Measurements from ENCODE around the gene EPHA6.
"Not testable (repeated sequence)": the region's sequence is repeated elsewhere in the genome, so short reads cannot be mapped to it uniquely, and the experiment has no call there.

Gene EPHA6

GRCh38 chr3:96977671-96978070 is 163.3 kb downstream of the EPHA6 start:
- no peak for DNase-seq (ENCODE audit: low read depth, low spot score)
- H3K4me3 ChIP-seq (ENCODE audit: low read length) = no peak overlapping the region
- no peaks in the 10 kb centered on the region for H3K4me1 ChIP-seq (ENCODE audit: control insufficient read depth, insufficient read depth, low read length)
- no peaks in the 10 kb centered on the region for H3K27me3 ChIP-seq (ENCODE audit: control insufficient read depth, insufficient read depth, low read length)
- no peaks in the 10 kb centered on the region for H3K9me3 ChIP-seq (ENCODE audit: control insufficient read depth, insufficient read depth, low read length)
- H3K36me3 ChIP-seq (ENCODE audit: control insufficient read depth, insufficient read depth, low read length) = no peaks in the 10 kb centered on the region
- H3K27ac ChIP-seq (ENCODE audit: low read length) = no peak overlapping the region

GRCh38 chr3:96983716-96984115 is 169.3 kb downstream of the EPHA6 start:
- H3K4me1 ChIP-seq (ENCODE audit: control insufficient read depth, insufficient read depth, low read length); H3K36me3 ChIP-seq (ENCODE audit: control insufficient read depth, insufficient read depth, low read length); H3K9me3 ChIP-seq (ENCODE audit: control insufficient read depth, insufficient read depth, low read length); DNase-seq (ENCODE audit: low read depth, low spot score); H3K27ac ChIP-seq (ENCODE audit: low read length); H3K4me3 ChIP-seq (ENCODE audit: low read length); H3K27me3 ChIP-seq (ENCODE audit: control insufficient read depth, insufficient read depth, low read length): not testable (repeated sequence)
- WGBS (ENCODE audit: insufficient coverage, insufficient read length) = no CpG with 5 or more reads among the region's 7 CpGs

GRCh38 chr3:96986241-96986640 is 171.8 kb downstream of the EPHA6 start:
- Histone ChIP-seq H3K4me3 (ENCODE audit: low read length) (no peak overlapping the region), H3K27me3 (ENCODE audit: control insufficient read depth, insufficient read depth, low read length) (no peaks in the 10 kb centered on the region), H3K36me3 (ENCODE audit: control insufficient read depth, insufficient read depth, low read length) (no peaks in the 10 kb centered on the region), H3K27ac (ENCODE audit: low read length) (no peak overlapping the region), H3K4me1 (ENCODE audit: control insufficient read depth, insufficient read depth, low read length) (no peaks in the 10 kb centered on the region), H3K9me3 (ENCODE audit: control insufficient read depth, insufficient read depth, low read length) (no peaks in the 10 kb centered on the region)
- no peak for DNase-seq (ENCODE audit: low read depth, low spot score)
- WGBS (ENCODE audit: insufficient coverage, insufficient read length) = no CpG with 5 or more reads among the region's 1 CpG

- H3K9me3 ChIP-seq (ENCODE audit: control insufficient read depth, insufficient read depth, low read length) = no peaks in the 10 kb centered on the region
Observed at GRCh38 chr3:96991231-96991630, 176.8 kb downstream of the EPHA6 start.

GRCh38 chr3:96991800-96992365 is 177.5 kb downstream of the EPHA6 start:
- WGBS (ENCODE audit: insufficient coverage, insufficient read length) = no CpG with 5 or more reads among the region's 4 CpGs
- Histone ChIP-seq H3K9me3 (ENCODE audit: control insufficient read depth, insufficient read depth, low read length) (no peaks in the 10 kb centered on the region), H3K36me3 (ENCODE audit: control insufficient read depth, insufficient read depth, low read length) (no peaks in the 10 kb centered on the region), H3K4me1 (ENCODE audit: control insufficient read depth, insufficient read depth, low read length) (no peaks in the 10 kb centered on the region), H3K27ac (ENCODE audit: low read length) (no peak overlapping the region), H3K4me3 (ENCODE audit: low read length) (no peak overlapping the region), H3K27me3 (ENCODE audit: control insufficient read depth, insufficient read depth, low read length) (no peaks in the 10 kb centered on the region)
- DNase-seq (ENCODE audit: low read depth, low spot score) = no peak

More at GRCh38 chr3:96991231-96991630, 176.8 kb downstream of the EPHA6 start:
- H3K27ac ChIP-seq (ENCODE audit: low read length) = no peak overlapping the region
- H3K4me1 ChIP-seq (ENCODE audit: control insufficient read depth, insufficient read depth, low read length) = no peaks in the 10 kb centered on the region
- no peaks in the 10 kb centered on the region for H3K36me3 ChIP-seq (ENCODE audit: control insufficient read depth, insufficient read depth, low read length)
- DNase-seq (ENCODE audit: low read depth, low spot score) = no peak
- no peaks in the 10 kb centered on the region for H3K27me3 ChIP-seq (ENCODE audit: control insufficient read depth, insufficient read depth, low read length)
- H3K4me3 ChIP-seq (ENCODE audit: low read length) = no peak overlapping the region
- WGBS (ENCODE audit: insufficient coverage, insufficient read length) = no CpG with 5 or more reads among the region's 2 CpGs

GRCh38 chr3:96994988-96995387 is 180.6 kb downstream of the EPHA6 start:
- H3K9me3 ChIP-seq (ENCODE audit: control insufficient read depth, insufficient read depth, low read length) = no peaks in the 10 kb centered on the region
- no CpG with 5 or more reads among the region's 3 CpGs for WGBS (ENCODE audit: insufficient coverage, insufficient read length)
- no peak for DNase-seq (ENCODE audit: low read depth, low spot score)

GRCh38 chr3:96996009-96996408 is 181.6 kb downstream of the EPHA6 start:
- Histone ChIP-seq H3K9me3 (ENCODE audit: control insufficient read depth, insufficient read depth, low read length) (no peaks in the 10 kb centered on the region), H3K4me3 (ENCODE audit: low read length) (no peak overlapping the region), H3K4me1 (ENCODE audit: control insufficient read depth, insufficient read depth, low read length) (no peaks in the 10 kb centered on the region), H3K27me3 (ENCODE audit: control insufficient read depth, insufficient read depth, low read length) (no peaks in the 10 kb centered on the region), H3K27ac (ENCODE audit: low read length) (no peak overlapping the region), H3K36me3 (ENCODE audit: control insufficient read depth, insufficient read depth, low read length) (no peaks in the 10 kb centered on the region)
- WGBS (ENCODE audit: insufficient coverage, insufficient read length) = no CpG with 5 or more reads among the region's 1 CpG
- no peak for DNase-seq (ENCODE audit: low read depth, low spot score)

More at GRCh38 chr3:96994988-96995387, 180.6 kb downstream of the EPHA6 start:
- Histone ChIP-seq H3K4me3 (ENCODE audit: low read length) (no peak overlapping the region), H3K27ac (ENCODE audit: low read length) (no peak overlapping the region), H3K4me1 (ENCODE audit: control insufficient read depth, insufficient read depth, low read length) (no peaks in the 10 kb centered on the region), H3K27me3 (ENCODE audit: control insufficient read depth, insufficient read depth, low read length) (no peaks in the 10 kb centered on the region), H3K36me3 (ENCODE audit: control insufficient read depth, insufficient read depth, low read length) (no peaks in the 10 kb centered on the region)

- Histone ChIP-seq H3K4me3 (ENCODE audit: low read length) (no peak overlapping the region), H3K27ac (ENCODE audit: low read length) (no peak overlapping the region), H3K9me3 (ENCODE audit: control insufficient read depth, insufficient read depth, low read length) (no peaks in the 10 kb centered on the region), H3K27me3 (ENCODE audit: control insufficient read depth, insufficient read depth, low read length) (no peaks in the 10 kb centered on the region), H3K4me1 (ENCODE audit: control insufficient read depth, insufficient read depth, low read length) (no peaks in the 10 kb centered on the region), H3K36me3 (ENCODE audit: control insufficient read depth, insufficient read depth, low read length) (no peaks in the 10 kb centered on the region)
- WGBS (ENCODE audit: insufficient coverage, insufficient read length) = no CpG with 5 or more reads among the region's 1 CpG
- no peak for DNase-seq (ENCODE audit: low read depth, low spot score)
Observed at GRCh38 chr3:97001611-97002010, 187.2 kb downstream of the EPHA6 start.

GRCh38 chr3:97009427-97010019 is 195.1 kb downstream of the EPHA6 start:
- Histone ChIP-seq H3K4me1 (ENCODE audit: control insufficient read depth, insufficient read depth, low read length) (peaks cover 3% of the 10 kb centered on the region; the same call in 1 of the 2 replicates), H3K36me3 (ENCODE audit: control insufficient read depth, insufficient read depth, low read length) (no peaks in the 10 kb centered on the region), H3K9me3 (ENCODE audit: control insufficient read depth, insufficient read depth, low read length) (no peaks in the 10 kb centered on the region), H3K4me3 (ENCODE audit: low read length) (no peak overlapping the region), H3K27me3 (ENCODE audit: control insufficient read depth, insufficient read depth, low read length) (no peaks in the 10 kb centered on the region), H3K27ac (ENCODE audit: low read length) (no peak overlapping the region)
- WGBS (ENCODE audit: insufficient coverage, insufficient read length) = no CpG with 5 or more reads among the region's 7 CpGs
- DNase-seq (ENCODE audit: low read depth, low spot score) = peak; percentile 18

GRCh38 chr3:97010881-97011657 is 196.7 kb downstream of the EPHA6 start:
- Histone ChIP-seq H3K4me1 (ENCODE audit: control insufficient read depth, insufficient read depth, low read length) (peaks cover 3% of the 10 kb centered on the region; the same call in 1 of the 2 replicates), H3K36me3 (ENCODE audit: control insufficient read depth, insufficient read depth, low read length) (no peaks in the 10 kb centered on the region), H3K4me3 (ENCODE audit: low read length) (no peak overlapping the region), H3K27me3 (ENCODE audit: control insufficient read depth, insufficient read depth, low read length) (no peaks in the 10 kb centered on the region), H3K9me3 (ENCODE audit: control insufficient read depth, insufficient read depth, low read length) (no peaks in the 10 kb centered on the region), H3K27ac (ENCODE audit: low read length) (no peak overlapping the region)
- WGBS (ENCODE audit: insufficient coverage, insufficient read length) = 100% methylated on average over 2 of the region's 2 CpGs
- no peak for DNase-seq (ENCODE audit: low read depth, low spot score)
